HepG2 (cell line): ENCODE measurements around the gene TXNL4A. TPM values are rescaled to one million over a fixed set of nuclear protein-coding genes. Genes with fewer than 3 reads are reported as not detected.

Experiments used
- ATM ChIP-seq: fragments of 450-650 bp; IDR thresholded peaks from 2 replicates; pipeline ENCODE4 v1.7.1; 2017; ENCODE audit warnings: mild to moderate bottlenecking, borderline replicate concordance
- ELF1 ChIP-seq: sonication (generic); formaldehyde crosslinking; IDR thresholded peaks from 2 replicates; pipeline ENCODE4 v1.4.0; 2020; ENCODE audit warnings: missing genetic modification reagents
- HDAC2 ChIP-seq: sonication (generic); formaldehyde crosslinking; IDR thresholded peaks from 2 replicates; pipeline ENCODE4 v1.4.0; 2020; ENCODE audit warnings: missing genetic modification reagents
- HMG20A ChIP-seq: IDR thresholded peaks from 2 replicates; pipeline ENCODE4 v1.6.1; 2016; ENCODE audit warnings: borderline replicate concordance
- HNRNPK ChIP-seq: fragments of 200-400 bp; formaldehyde crosslinking; IDR thresholded peaks from 2 replicates; pipeline ENCODE4 v1.6.1; 2018; ENCODE audit warnings: low read length, low read depth, moderate library complexity, mild to moderate bottlenecking; ENCODE audit not compliant: poor library complexity, severe bottlenecking
- NR2F1 ChIP-seq, 2 experiments: fragments of 450-650 bp in 1 of 2; formaldehyde crosslinking in 1 of 2; IDR thresholded peaks; 2 replicates each; pipeline versions ENCODE4 v1.5.0 to v1.6.1; 2016 to 2020; ENCODE audit warnings: mild to moderate bottlenecking in 1 of 2, missing compliant biosample characterization in 1 of 2, missing genetic modification reagents in 1 of 2, moderate library complexity in 1 of 2
- ZFY ChIP-seq: sonication (generic); formaldehyde crosslinking; IDR thresholded peaks from 2 replicates; pipeline ENCODE4 v1.4.0; 2020; ENCODE audit warnings: missing genetic modification reagents
- ZNF224 ChIP-seq: sonication (generic); formaldehyde crosslinking; IDR thresholded peaks from 2 replicates; pipeline ENCODE4 v1.5.0; 2020; ENCODE audit warnings: mild to moderate bottlenecking, missing genetic modification reagents
- ZNF484 ChIP-seq: sonication (generic); formaldehyde crosslinking; IDR thresholded peaks from 2 replicates; pipeline ENCODE4 v1.5.1; 2020; ENCODE audit warnings: mild to moderate bottlenecking, low read depth, missing genetic modification reagents, borderline replicate concordance
- ZNF496 ChIP-seq: sonication (generic); formaldehyde crosslinking; IDR thresholded peaks from 2 replicates; pipeline ENCODE4 v1.8.1; 2023; ENCODE audit warnings: mild to moderate bottlenecking, moderate library complexity, missing genetic modification reagents; ENCODE audit not compliant: insufficient replicate concordance
- ZNF605 ChIP-seq: sonication (generic); formaldehyde crosslinking; IDR thresholded peaks from 2 replicates; pipeline ENCODE4 v1.8.0; 2022; ENCODE audit warnings: mild to moderate bottlenecking, missing genetic modification reagents
- ZNF672 ChIP-seq: sonication (generic); formaldehyde crosslinking; IDR thresholded peaks from 2 replicates; pipeline ENCODE4 v1.8.1; 2022; ENCODE audit warnings: missing genetic modification reagents
- polyA plus RNA-seq, 8 experiments: library from polyadenylated mRNA; depleted of rRNA in 3 of 8; stranded (reverse) in 7 of 8; unstranded in 1 of 8; fragments of >200 nt; fragmentation: Illumina TruSeq in 4 of 8; extraction: Trizol in 4 of 8; gene quantifications; 2 replicates each; pipeline versions ENCODE4 v1.2.1 to v1.2.3, GENCODE V29; 2011 to 2016; ENCODE audit warnings: low read depth in 4 of 8, missing spikeins in 1 of 8, mixed read lengths in 1 of 8; ENCODE audit not compliant: insufficient read depth in 1 of 8
- total RNA-seq, 5 experiments: library from RNA; depleted of rRNA; stranded (reverse); fragments of >200 nt; fragmentation: Illumina TruSeq; extraction: Trizol; gene quantifications; 2 replicates each; pipeline ENCODE4 v1.2.3, GENCODE V29; 2016; ENCODE audit warnings: low read depth in 1 of 5
- TF ChIP-seq, protein P1 (sequence below), 2 experiments: fragments of 450-650 bp in 1 of 2; sonication (generic) in 1 of 2; formaldehyde crosslinking in 1 of 2; IDR thresholded peaks; 2 replicates each; pipeline versions ENCODE4 v1.6.1 to v1.8.0; 2016 to 2022; ENCODE audit warnings: antibody characterized with exemption in 1 of 2, mild to moderate bottlenecking in 1 of 2, missing genetic modification reagents in 1 of 2
- TF ChIP-seq, protein P2 (sequence below): sonication (generic); formaldehyde crosslinking; IDR thresholded peaks from 2 replicates; pipeline ENCODE4 v1.5.0; 2020; ENCODE audit warnings: mild to moderate bottlenecking, missing genetic modification reagents, borderline replicate concordance
- TF ChIP-seq, protein P3 (sequence below): IDR thresholded peaks from 2 replicates; pipeline ENCODE4 v1.6.1; 2016; ENCODE audit warnings: low read depth
- TF ChIP-seq, protein P4 (sequence below): sonication (generic); formaldehyde crosslinking; conservative IDR thresholded peaks from 2 replicates; pipeline ENCODE4 v1.4.0; 2020; ENCODE audit warnings: missing genetic modification reagents

TXNL4A gene
- total and polyA plus RNA-seq, 2 of the 13 experiments (the other 11 are each of a cell fraction or from before 2014, with no cell fraction given) = 172 to 202 TPM

DNA sequence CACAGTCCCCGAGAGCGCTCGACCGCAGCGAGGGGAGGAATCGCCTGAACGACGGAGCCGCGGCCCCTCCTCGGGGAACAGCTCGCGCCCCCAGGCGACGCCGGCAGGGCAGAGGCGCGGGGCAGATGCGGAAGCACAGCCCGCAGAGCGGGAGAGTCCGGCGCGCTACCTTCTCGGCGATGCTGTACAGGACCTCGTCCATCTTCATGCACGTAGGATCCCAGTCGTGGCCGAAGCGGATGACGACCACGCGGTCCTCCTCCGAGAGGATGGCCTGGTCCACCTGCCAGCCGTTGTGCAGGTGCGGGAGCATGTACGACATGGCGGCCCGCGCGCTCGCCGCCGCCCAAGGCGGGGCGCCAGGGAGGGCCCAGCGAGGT is 302 bp downstream of the TXNL4A start (continued):
- TF ChIP-seq, protein P1, sequence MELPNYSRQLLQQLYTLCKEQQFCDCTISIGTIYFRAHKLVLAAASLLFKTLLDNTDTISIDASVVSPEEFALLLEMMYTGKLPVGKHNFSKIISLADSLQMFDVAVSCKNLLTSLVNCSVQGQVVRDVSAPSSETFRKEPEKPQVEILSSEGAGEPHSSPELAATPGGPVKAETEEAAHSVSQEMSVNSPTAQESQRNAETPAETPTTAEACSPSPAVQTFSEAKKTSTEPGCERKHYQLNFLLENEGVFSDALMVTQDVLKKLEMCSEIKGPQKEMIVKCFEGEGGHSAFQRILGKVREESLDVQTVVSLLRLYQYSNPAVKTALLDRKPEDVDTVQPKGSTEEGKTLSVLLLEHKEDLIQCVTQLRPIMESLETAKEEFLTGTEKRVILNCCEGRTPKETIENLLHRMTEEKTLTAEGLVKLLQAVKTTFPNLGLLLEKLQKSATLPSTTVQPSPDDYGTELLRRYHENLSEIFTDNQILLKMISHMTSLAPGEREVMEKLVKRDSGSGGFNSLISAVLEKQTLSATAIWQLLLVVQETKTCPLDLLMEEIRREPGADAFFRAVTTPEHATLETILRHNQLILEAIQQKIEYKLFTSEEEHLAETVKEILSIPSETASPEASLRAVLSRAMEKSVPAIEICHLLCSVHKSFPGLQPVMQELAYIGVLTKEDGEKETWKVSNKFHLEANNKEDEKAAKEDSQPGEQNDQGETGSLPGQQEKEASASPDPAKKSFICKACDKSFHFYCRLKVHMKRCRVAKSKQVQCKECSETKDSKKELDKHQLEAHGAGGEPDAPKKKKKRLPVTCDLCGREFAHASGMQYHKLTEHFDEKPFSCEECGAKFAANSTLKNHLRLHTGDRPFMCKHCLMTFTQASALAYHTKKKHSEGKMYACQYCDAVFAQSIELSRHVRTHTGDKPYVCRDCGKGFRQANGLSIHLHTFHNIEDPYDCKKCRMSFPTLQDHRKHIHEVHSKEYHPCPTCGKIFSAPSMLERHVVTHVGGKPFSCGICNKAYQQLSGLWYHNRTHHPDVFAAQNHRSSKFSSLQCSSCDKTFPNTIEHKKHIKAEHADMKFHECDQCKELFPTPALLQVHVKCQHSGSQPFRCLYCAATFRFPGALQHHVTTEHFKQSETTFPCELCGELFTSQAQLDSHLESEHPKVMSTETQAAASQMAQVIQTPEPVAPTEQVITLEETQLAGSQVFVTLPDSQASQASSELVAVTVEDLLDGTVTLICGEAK (IDR thresholded peaks at IDR 0.05) = no peak
- TF ChIP-seq, protein P1 (CRISPR knock-in tag; IDR thresholded peaks at IDR 0.05) = peak; percentile 76
- TF ChIP-seq HDAC2 (CRISPR knock-in tag) (0 out of 2 replicates have a peak, but pooled peaks have one; percentile 13), ELF1 (peak; percentile 76), ZNF672 (no peak), HNRNPK (no peak), ATM (no peak), ZFY (no peak; the same call in none of the 2 replicates), HMG20A (CRISPR knock-in tag) (no peak), ZNF496 (CRISPR knock-in tag) (no peak), ZNF224 (CRISPR knock-in tag) (no peak), ZNF605 (0 out of 2 replicates have a peak, but pooled peaks have one; percentile 67), ZNF484 (no peak), NR2F1 (CRISPR knock-in tag; IDR thresholded peaks at IDR 0.05) (no peak)
- TF ChIP-seq, protein P2, sequence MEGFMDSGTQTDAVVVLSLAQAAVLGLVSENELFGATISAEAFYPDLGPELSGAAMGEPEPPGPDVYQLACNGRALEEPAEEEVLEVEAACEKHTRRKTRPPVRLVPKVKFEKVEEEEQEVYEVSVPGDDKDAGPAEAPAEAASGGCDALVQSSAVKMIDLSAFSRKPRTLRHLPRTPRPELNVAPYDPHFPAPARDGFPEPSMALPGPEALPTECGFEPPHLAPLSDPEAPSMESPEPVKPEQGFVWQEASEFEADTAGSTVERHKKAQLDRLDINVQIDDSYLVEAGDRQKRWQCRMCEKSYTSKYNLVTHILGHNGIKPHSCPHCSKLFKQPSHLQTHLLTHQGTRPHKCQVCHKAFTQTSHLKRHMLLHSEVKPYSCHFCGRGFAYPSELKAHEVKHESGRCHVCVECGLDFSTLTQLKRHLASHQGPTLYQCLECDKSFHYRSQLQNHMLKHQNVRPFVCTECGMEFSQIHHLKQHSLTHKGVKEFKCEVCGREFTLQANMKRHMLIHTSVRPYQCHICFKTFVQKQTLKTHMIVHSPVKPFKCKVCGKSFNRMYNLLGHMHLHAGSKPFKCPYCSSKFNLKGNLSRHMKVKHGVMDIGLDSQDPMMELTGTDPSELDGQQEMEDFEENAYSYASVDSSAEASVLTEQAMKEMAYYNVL (CRISPR knock-in tag) = no peak
- TF ChIP-seq, protein P3, sequence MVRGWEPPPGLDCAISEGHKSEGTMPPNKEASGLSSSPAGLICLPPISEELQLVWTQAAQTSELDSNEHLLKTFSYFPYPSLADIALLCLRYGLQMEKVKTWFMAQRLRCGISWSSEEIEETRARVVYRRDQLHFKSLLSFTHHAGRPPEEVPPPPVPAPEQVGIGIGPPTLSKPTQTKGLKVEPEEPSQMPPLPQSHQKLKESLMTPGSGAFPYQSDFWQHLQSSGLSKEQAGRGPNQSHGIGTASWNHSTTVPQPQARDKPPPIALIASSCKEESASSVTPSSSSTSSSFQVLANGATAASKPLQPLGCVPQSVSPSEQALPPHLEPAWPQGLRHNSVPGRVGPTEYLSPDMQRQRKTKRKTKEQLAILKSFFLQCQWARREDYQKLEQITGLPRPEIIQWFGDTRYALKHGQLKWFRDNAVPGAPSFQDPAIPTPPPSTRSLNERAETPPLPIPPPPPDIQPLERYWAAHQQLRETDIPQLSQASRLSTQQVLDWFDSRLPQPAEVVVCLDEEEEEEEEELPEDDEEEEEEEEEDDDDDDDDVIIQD (CRISPR knock-in tag) = no peak
- TF ChIP-seq, protein P4, sequence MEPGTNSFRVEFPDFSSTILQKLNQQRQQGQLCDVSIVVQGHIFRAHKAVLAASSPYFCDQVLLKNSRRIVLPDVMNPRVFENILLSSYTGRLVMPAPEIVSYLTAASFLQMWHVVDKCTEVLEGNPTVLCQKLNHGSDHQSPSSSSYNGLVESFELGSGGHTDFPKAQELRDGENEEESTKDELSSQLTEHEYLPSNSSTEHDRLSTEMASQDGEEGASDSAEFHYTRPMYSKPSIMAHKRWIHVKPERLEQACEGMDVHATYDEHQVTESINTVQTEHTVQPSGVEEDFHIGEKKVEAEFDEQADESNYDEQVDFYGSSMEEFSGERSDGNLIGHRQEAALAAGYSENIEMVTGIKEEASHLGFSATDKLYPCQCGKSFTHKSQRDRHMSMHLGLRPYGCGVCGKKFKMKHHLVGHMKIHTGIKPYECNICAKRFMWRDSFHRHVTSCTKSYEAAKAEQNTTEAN (CRISPR knock-in tag) = peak; percentile 61
